Upper lobe of right lung (tissue), 1 donor: ENCODE data around the gene UBXN11. TPM values are rescaled to one million over a fixed set of nuclear protein-coding genes. Genes with fewer than 3 reads are reported as not detected.

Experiments used
- ATAC-seq: fragments of 200-7000 bp; cut with Tn5 transposase; one replicate; pipeline ENCODE4 v1.9.1; 2020; ENCODE audit warnings: mild to moderate bottlenecking, moderate library complexity
- DNase-seq: peaks from one replicate; pipeline ENCODE4 v3.0.0-alpha.2; 2020
- H3K27ac ChIP-seq: fragments of 200-600 bp; one replicate; pipeline ENCODE4 v1.8.0; 2022
- H3K27me3 ChIP-seq: fragments of 200-600 bp; one replicate; pipeline ENCODE4 v1.8.0; 2022; ENCODE audit warnings: mild to moderate bottlenecking
- H3K36me3 ChIP-seq: fragments of 200-600 bp; one replicate; pipeline ENCODE4 v1.8.0; 2022
- H3K4me1 ChIP-seq: fragments of 200-600 bp; one replicate; pipeline ENCODE4 v1.8.0; 2022
- H3K4me3 ChIP-seq: fragments of 200-600 bp; one replicate; pipeline ENCODE4 v1.8.0; 2022; ENCODE audit warnings: mild to moderate bottlenecking
- H3K9me3 ChIP-seq: fragments of 200-600 bp; one replicate; pipeline ENCODE4 v1.8.0; 2022
- CTCF ChIP-seq: fragments of 200-600 bp; IDR thresholded peaks from one replicate; pipeline ENCODE4 v1.8.0; 2022; ENCODE audit warnings: antibody characterized with exemption
- intact Hi-C: fragments of 100-400 bp; cut with DNase I; formaldehyde crosslinking; loops from one replicate; pipeline ENCODE4 v1.11.0; 2022
- long read RNA-seq: library from polyadenylated mRNA; unstranded; transcript quantifications from one replicate; pipeline ENCODE4 v2.0.0, GENCODE V29; 2021
- total RNA-seq: library from RNA; stranded (reverse); fragmentation: NEBNext Ultra II Directional; extraction: Animal tissue kit (Norgen Biotek cat#: 25700); gene quantifications from one replicate; pipeline ENCODE4 v1.2.1, GENCODE V29; 2021
- donor health status: DM: no; HTN: yes; CAD: no; lungs with severe emphysema.

UBXN11 gene, protein sequence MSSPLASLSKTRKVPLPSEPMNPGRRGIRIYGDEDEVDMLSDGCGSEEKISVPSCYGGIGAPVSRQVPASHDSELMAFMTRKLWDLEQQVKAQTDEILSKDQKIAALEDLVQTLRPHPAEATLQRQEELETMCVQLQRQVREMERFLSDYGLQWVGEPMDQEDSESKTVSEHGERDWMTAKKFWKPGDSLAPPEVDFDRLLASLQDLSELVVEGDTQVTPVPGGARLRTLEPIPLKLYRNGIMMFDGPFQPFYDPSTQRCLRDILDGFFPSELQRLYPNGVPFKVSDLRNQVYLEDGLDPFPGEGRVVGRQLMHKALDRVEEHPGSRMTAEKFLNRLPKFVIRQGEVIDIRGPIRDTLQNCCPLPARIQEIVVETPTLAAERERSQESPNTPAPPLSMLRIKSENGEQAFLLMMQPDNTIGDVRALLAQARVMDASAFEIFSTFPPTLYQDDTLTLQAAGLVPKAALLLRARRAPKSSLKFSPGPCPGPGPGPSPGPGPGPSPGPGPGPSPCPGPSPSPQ
- 37.0 TPM for total RNA-seq
- long read RNA-seq, transcript UBXN11-213 (14 exons, 2,646 nt), result minor isoform, 8 of 89 reads
- long read RNA-seq, transcript UBXN11-214 (13 exons, 2,542 nt), result major isoform, 18 of 89 reads
- long read RNA-seq, transcript UBXN11-202 (14 exons, 1,555 nt), result minor isoform, 5 of 89 reads
- long read RNA-seq, partial matches to known transcripts, result 11 of 89 reads
- long read RNA-seq, other reads (novel, unspliced or antisense), result 45 of 89 reads

- H3K27me3 ChIP-seq, result no peaks in the 10 kb centered on the region
- peak within 1 kb of the TSS; percentile 82 for H3K27ac ChIP-seq
- intact Hi-C loops, result no loop called here
These were observed at the start of gene UBXN11 for GRCh38 chr1:26306290-26307229. Gene UBXN11 (minus strand): TSS chr1:26306636. CDS start chr1:26302883, 3,753 bp downstream.

GRCh38 chr1:26356106-26356505 is 49.7 kb upstream of the UBXN11 start:
- peaks cover 12% of the 10 kb centered on the region for H3K4me1 ChIP-seq
- no peaks in the 10 kb centered on the region for H3K9me3 ChIP-seq
- intact Hi-C loops, result no loop called here
- H3K27ac ChIP-seq, result no peak overlapping the region
- no peak for ATAC-seq
- H3K36me3 ChIP-seq, result no peaks in the 10 kb centered on the region
- DNase-seq, result no peak
- no peak for TF ChIP-seq CTCF
- peaks cover 37% of the 10 kb centered on the region for H3K27me3 ChIP-seq
- H3K4me3 ChIP-seq, result no peak overlapping the region

More at GRCh38 chr1:26306290-26307229, at the start of gene UBXN11:
- ATAC-seq (peak; percentile 97), DNase-seq (peak; percentile 94)
- no peaks in the 10 kb centered on the region for H3K36me3 ChIP-seq
- peaks cover 19% of the 10 kb centered on the region for H3K4me1 ChIP-seq
- no peak for TF ChIP-seq CTCF
- peak within 1 kb of the TSS; percentile 78 for H3K4me3 ChIP-seq
- no peaks in the 10 kb centered on the region for H3K9me3 ChIP-seq

- no peak for TF ChIP-seq CTCF
- no peak for DNase-seq
- intact Hi-C loops, result no loop called here
- Histone ChIP-seq H3K9me3 (no peaks in the 10 kb centered on the region), H3K27me3 (peaks cover 26% of the 10 kb centered on the region), H3K27ac (no peak overlapping the region), H3K4me1 (peaks cover 2% of the 10 kb centered on the region), H3K4me3 (no peak overlapping the region), H3K36me3 (no peaks in the 10 kb centered on the region)
- no peak for ATAC-seq
These were observed 48.5 kb upstream of the UBXN11 start for GRCh38 chr1:26354972-26355371.

GRCh38 chr1:26353976-26354820 is 47.8 kb upstream of the UBXN11 start, which contains the start of gene CRYBG2:
Gene CRYBG2 (minus strand): TSS chr1:26354130. CDS start chr1:26346657, 7,473 bp downstream.
- intact Hi-C loops, result no loop called here
- no peak within 1 kb of the TSS for H3K4me3 ChIP-seq
- peak; percentile 79 for DNase-seq
- peak; percentile 88 for ATAC-seq
- no peaks in the 10 kb centered on the region for H3K9me3 ChIP-seq
- H3K36me3 ChIP-seq, result no peaks in the 10 kb centered on the region
- no peak within 1 kb of the TSS for H3K27ac ChIP-seq
- peaks cover 23% of the 10 kb centered on the region for H3K27me3 ChIP-seq
- no peaks in the 10 kb centered on the region for H3K4me1 ChIP-seq
- TF ChIP-seq CTCF, result no peak
